ENCODE data around the gene NSMF. TPM values are rescaled to one million over a fixed set of nuclear protein-coding genes. Genes with fewer than 3 reads are reported as not detected.

Gene NSMF
- total RNA-seq, 1 donor: 29.6 TPM

DNA sequence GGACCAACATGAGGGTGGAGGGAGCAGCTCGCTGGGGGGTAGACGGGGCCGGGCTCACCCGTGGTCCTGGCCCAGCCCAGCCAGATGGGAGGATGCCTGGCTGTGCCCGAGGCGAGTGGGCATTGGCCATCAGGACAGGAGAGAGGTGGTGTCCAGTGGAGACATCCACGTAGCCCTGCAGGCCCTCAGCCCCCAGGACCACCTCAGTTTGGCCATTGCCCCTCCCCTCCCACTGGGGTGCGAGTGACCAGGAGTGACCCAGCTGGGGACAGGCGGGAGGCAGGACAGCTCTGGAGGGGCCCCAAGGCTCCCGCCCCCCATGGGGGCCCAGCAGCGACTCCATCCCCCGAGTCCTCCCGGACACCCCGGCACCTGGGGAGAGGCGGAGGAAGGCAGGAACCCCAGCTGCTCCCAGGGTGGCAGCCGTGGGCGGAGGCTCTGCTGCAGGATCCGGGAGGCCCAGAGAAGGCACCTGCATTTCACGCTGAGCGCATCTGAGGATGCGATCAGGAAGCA, 27.7 kb downstream of the NSMF start:
- H3K4me3 ChIP-seq (ENCODE audit: low read depth, low read length): no peak overlapping the region
- TF ChIP-seq, protein P1, sequence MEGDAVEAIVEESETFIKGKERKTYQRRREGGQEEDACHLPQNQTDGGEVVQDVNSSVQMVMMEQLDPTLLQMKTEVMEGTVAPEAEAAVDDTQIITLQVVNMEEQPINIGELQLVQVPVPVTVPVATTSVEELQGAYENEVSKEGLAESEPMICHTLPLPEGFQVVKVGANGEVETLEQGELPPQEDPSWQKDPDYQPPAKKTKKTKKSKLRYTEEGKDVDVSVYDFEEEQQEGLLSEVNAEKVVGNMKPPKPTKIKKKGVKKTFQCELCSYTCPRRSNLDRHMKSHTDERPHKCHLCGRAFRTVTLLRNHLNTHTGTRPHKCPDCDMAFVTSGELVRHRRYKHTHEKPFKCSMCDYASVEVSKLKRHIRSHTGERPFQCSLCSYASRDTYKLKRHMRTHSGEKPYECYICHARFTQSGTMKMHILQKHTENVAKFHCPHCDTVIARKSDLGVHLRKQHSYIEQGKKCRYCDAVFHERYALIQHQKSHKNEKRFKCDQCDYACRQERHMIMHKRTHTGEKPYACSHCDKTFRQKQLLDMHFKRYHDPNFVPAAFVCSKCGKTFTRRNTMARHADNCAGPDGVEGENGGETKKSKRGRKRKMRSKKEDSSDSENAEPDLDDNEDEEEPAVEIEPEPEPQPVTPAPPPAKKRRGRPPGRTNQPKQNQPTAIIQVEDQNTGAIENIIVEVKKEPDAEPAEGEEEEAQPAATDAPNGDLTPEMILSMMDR (IDR thresholded peaks at IDR 0.05; ENCODE audit: insufficient read depth, low read length): no peak
- DNase-seq (ENCODE audit: low read depth): no peak

DNA sequence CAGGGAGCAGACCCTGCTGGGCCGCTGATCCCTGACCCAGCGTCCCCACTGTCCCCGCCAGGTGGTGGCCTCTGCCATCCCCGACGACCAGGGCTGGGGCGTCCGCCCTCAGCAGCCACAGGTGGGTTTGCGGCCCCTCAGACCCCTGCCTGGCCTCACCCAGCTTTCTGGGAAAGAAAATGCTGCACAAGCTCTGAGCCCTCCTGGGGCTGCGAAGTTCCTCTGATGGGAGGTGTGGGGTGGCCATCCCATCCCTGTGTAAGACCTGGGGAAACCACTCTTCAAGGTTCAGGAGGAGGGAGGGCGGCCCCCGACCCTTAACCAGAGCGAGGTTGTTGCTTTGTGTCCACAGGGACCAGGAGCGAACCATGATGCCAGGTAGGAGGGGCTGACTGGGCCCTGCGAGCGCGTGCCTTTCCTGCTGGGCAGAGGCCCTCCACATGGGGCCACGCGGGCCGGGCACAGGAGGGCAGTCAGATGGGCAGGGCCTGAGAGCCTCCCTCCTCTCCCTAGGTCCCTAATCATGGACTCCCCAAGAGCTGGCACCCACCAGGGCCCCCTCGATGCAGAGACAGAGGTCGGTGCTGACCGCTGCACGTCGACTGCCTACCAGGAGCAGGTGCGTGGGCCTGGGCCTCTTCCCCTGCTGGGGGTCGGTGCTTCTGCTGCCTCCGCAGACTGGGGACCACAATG, 28.3 kb downstream of the NSMF start:
- no peak overlapping the region for H3K4me3 ChIP-seq (ENCODE audit: low read depth, low read length)
- TF ChIP-seq, protein P1 (IDR thresholded peaks at IDR 0.05; ENCODE audit: insufficient read depth, low read length): no peak
- no peak for DNase-seq (ENCODE audit: low read depth)

DNA sequence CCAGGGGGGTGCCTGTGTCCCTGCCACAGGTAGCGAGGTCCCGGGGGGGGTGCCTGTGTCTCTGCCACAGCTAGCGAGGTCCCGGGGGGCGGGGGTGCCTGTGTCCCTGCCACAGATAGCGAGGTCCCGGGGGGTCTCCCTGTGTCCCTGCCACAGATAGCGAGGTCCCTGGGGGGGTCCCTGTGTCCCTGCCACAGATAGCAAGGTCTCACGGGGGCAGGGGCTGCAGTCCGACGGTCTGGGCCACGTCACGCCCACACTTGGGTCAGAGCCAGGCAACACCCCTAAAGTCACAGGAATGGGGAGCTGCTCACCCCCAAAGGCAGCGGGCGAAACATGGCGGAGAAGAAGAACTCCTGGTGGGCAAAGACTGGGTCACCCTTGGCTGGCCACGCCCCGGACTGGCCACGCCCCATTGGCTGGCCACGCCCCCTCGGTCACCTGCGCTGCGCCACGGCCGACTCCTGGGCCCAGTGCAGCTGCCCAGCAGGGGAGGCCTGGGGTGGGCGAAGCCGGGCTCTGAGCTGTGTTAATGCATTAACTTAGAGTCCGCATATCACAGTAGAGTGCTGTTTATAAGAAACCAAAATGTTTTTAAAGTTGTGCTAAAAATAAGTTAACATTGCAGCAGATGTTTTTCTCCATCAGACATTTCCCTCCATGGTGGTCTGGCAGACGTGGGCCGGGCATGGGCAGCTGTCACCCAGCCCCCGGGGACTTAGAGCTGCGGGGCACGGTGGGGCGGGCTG, 29.0 kb downstream of the NSMF start:
- H3K4me3 ChIP-seq (ENCODE audit: low read depth, low read length): no peak overlapping the region
- no peak for DNase-seq (ENCODE audit: low read depth)
- TF ChIP-seq, protein P1 (IDR thresholded peaks at IDR 0.05; ENCODE audit: insufficient read depth, low read length): no peak

DNA sequence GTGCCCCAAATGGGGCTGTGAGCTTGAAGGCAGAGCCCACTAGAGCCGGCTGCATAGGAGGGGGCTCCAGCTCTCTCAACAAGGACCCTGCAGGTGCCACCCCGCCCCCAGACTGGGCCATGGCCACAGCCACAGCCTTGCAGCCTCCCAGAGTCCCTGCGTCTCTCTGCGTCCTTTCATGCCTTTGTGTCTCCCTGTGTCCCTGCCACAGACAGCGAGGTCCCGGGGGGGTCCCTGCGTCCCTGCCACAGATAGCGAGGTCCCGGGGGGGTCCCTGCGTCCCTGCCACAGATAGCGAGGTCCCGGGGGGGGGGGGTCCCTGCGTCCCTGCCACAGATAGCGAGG, 29.6 kb downstream of the NSMF start:
- H3K4me3 ChIP-seq (ENCODE audit: low read depth, low read length): no peak overlapping the region
- TF ChIP-seq, protein P1 (IDR thresholded peaks at IDR 0.05; ENCODE audit: insufficient read depth, low read length): no peak

DNA sequence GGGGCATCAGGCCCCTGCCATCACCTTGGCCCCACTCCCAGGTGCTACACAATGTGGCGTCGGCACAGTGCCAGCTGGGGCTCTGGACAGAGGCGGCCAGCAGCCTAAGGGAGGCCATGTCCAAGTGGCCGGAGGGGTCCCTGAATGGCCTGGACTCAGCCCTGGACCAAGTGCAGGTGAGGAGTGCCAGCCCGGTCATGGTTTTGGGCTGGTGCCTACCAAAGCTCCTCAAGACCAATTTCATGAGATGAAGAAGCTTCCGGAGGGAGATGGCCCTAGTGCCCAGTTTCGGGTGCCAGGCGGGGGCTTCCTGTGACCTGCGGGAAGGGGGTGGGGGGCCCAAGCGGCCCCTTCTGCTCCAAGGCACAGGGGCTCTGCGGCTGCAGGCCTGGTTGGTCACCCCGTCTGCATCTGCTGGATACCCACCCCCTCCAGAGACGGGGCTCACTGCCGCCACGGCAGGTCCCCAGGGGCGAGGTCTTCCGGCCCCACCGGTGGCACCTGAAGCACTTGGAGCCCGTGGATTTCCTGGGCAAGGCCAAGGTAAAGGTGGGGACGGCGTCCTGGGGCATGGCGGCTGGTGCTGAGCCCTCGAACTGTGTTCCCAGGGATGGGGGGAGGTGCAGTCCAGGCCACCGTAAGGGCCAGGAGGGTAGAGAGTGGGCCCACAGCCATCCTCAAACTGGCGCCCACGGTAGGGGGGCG, 30.1 kb downstream of the NSMF start:
- no peak for DNase-seq (ENCODE audit: low read depth)
- no peak overlapping the region for H3K4me3 ChIP-seq (ENCODE audit: low read depth, low read length)
- TF ChIP-seq, protein P1 (IDR thresholded peaks at IDR 0.05; ENCODE audit: insufficient read depth, low read length): no peak

More for the DNA sequence above, 29.6 kb downstream of the NSMF start:
- no peak for DNase-seq (ENCODE audit: low read depth)

DNA sequence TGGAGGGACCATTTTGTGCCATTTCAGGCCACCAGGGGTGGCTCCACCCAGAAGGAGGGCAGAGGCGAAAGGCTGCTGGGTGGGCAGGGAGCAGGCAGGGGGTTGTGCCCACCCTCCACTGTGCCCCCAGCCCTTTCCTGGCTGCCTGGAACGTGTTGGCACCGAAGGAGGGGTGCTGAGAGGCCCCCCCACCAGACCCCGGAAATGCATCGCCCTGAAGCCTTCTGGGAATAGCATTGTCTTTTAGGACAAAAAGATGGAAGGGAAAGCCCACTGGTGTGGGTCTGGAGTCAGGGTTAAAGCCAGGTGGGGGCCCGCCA, 30.9 kb downstream of the NSMF start:
- TF ChIP-seq, protein P1 (IDR thresholded peaks at IDR 0.05; ENCODE audit: insufficient read depth, low read length): no peak
- DNase-seq (ENCODE audit: low read depth): no peak
- H3K4me3 ChIP-seq (ENCODE audit: low read depth, low read length): no peak overlapping the region
